Amygdala (tissue), 56 donors: ENCODE measurements around the gene PAPOLG.
A peak's percentile ranks its signal among the peaks of the same experiment; 100 is the strongest.

Experiments used
- DNase-seq, 56 donors: peaks; one replicate each; lab custom pipeline; 2025; lab: John Stamatoyannopoulos, UW

PAPOLG gene

DNA sequence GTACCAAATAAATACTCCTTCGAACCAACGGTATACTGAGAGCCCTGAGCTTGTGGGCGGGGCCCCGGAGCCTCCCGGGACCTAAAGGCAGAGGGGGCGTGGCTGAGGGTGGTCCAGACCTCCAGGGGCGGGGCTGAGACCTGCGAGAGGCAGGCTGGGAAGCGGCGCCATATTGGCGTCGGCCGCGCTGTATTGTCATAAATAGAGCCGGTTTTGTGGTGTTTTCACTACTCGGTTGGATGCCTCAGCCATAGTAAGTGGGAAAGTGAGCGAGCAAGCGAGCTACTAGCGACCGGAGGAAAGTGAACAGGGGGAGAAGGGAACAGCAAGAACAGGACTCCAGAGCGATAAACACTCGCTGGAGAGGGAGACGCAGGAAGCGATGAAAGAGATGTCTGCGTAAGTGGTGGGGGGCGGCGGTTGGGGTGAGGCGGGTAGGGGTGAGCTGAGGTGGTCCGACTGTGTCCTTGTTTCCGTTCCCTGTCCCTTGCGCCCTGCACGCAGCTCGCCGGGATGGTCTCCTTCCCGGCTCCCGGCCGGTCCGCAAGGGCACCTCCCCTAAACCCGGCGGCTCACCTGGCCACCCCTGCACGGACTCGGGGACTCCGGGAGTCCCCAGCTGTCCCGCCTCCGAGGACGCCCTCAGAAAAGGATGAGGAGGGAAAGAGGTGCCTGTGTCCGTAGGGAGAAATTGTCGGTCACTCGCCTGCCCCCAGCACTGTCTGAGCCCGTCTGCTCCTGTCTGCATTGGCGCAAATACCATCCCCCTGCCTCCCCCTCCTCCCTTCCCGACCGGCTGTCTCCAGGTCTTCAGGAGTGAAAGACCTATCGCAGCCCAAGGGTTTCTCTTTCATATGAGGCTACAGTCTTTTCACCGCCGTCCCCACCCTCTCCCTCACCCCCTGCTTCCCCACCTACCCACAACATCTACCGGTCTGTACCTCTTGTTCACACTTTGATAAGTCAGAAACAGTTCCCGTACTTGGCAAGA is at the start of gene PAPOLG:
TSS of gene PAPOLG (plus strand) at position 172 of the 991 bp plus-strand sequence. CDS start at position 383, 211 bp downstream.
- peak; percentile 10 to 95 (median 82) for DNase-seq

DNA sequence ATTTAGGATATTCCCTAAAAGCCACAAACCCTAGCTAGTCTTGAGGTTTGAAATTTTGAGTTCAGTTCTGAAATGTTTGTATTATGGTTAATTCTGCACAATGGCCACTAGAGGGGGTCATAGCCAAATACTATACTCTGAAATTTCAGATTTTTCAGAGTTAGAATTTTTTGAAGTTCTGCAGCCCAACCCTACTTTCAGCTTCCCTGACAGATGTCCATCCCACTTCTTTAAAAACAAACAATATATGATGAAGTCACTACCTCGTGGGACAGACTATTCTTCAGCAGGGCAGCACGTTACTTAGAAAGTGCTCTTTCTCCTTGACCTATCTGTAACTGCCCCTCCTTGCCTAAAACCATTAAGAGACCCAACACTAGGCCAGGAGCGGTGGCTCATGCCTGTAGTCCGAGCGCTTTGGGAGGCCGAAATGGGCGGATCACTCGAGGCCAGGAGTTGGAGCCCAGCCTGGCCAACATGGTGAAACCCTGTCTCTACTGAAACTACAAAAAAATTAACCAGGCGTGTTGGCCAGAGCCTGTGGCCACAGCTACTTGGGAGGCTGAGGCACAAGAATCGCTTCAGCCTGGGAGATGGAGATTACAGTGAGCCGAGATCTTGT is 48.2 kb upstream of the PAPOLG start:
- no peak for DNase-seq

DNA sequence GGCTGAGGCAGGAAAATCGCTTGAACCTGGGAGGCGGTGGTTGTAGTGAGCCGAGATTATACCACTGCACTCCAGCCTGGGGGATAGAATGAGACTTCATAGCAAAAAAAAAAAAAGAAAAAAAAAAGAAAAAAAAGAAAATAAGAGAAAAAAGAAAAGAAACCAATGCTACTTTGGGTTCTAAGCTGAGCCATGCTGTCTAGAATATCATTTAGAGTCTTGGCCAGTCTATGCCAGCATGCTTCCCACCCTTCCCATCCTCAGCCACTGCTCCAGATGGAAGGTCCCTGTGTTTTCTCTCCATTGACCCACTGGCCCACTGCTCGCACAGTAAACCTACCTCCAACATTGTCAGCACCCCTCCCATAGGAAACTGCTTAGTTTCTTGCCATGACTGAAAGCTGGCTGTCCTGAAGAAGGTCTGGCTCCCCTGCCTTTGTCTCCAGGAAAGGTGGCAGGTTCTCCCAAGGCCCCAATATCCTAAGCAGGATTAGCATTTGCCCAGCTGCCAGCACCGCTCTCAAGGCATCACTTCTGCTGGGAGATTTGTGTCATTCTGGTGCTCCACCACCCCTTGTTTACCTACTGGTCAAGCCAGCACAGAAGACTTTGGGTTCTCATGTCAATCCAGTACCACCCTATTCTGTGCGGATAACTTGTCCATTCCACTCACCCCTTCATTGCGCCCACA is 47.3 kb upstream of the PAPOLG start:
- DNase-seq: no peak

DNA sequence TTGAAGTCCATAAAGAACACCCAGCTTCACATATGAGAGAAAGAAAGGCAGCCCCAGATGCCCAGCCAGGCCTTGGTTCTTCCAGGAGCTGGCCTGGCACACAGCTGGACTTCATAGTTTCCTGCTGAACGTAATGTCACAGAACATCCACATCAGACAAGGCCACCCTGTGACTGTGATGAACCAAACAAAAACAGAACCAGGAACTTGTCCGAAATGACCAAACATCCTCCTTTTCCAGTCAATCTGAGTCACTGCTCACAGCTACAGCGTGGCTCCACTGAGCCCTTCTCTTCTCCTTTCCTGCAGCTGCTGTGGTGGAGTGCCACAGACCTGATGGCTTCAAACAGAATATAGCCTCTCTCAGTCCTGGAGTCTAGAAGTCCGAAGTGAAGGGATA is 45.4 kb upstream of the PAPOLG start:
- DNase-seq: peak in 20 of 56 donors; percentile 1 to 39 (median 7)

DNA sequence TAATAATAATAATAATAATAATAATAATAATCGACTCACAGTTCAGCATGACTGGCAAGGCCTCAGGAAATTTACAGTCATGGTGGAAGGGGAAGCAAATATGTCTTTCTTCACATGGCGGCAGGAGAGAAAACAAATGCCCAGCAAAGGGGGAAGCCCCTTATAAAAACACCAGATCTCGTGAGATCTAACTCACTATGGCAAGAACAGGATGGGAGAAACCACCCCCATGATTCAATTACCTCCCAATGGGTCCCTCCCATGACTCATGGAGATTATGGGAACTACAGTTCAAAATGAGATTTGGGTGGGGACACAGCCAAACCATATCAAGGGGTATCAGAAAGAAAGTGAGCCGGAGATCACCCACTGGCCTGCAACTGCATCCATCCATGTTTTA is 40.5 kb upstream of the PAPOLG start:
- no peak for DNase-seq

DNA sequence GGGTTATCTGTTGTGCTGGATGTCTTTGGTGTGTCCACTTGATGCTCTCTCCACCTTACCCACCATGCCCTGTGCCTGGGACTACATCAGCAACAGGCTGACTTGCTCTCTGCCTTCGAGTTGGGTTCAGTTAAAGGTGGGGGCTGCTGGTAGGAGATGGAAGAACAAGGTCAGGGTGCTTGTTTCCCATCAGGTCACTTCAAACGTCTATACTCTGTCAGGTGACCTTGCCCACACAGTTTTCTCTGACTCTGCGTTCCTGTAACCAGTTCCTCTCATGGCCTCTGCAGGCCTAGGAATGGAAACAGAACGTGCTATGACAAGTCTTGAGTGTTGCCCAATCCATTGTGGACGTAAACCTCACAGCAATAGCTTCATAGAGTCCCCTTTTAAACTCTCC is 38.4 kb upstream of the PAPOLG start:
- DNase-seq: peak in 10 of 56 donors; percentile 1 to 35 (median 6)

DNA sequence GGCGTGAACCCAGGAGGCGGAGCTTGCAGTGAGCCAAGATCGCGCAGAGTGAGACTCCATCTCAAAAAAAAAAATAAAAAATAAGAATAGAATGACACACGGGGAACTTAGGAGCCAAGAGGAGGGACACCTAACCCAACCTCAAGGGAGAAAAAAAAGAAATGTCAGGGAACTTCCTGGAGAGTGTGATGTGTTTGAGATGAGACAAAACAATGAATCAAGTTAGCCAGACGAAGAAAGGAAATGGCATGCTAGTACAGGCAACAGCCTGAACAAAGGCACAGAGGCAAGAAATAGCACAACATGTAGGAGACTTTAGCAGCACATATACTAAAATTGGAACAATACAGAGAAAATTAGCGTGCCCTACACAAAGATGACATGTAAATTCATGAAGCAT is 36.7 kb upstream of the PAPOLG start:
- no peak for DNase-seq

DNA sequence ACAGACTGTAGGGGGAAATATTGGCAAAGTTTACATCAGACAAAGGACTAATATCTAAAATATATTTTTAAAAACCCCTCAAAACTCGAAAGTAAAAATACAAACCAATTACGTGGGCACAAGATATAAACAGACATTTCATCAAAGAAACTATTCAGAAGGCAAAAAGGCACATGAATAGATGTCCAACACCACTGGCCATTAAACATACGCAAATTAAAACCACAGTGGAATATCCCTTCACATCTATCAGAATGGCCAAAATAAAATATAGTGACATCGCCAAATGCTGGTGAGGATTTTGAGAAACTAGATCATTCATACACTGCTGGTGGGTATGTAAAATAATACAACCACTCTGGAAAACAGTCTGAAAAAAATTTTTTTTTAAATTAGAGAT is 30.6 kb upstream of the PAPOLG start:
- DNase-seq: no peak

DNA sequence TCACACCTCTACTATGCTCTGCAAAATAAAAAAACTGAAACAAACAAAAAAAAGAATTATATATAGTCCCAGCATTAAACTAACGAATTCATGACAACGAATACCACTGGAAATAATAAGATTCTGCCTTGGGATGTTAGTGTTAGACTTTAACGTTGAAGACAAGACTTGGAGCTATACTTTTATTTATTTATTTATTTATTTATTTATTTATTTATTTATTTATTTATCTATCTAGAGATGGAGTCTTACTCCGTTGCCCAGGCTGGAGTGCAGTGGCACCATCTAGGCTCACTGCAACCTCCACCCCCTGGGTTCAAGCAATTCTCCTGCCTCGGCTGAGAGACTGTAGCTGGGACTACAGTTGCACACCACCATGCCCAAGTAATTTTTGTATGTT is 27.2 kb upstream of the PAPOLG start:
- no peak for DNase-seq

DNA sequence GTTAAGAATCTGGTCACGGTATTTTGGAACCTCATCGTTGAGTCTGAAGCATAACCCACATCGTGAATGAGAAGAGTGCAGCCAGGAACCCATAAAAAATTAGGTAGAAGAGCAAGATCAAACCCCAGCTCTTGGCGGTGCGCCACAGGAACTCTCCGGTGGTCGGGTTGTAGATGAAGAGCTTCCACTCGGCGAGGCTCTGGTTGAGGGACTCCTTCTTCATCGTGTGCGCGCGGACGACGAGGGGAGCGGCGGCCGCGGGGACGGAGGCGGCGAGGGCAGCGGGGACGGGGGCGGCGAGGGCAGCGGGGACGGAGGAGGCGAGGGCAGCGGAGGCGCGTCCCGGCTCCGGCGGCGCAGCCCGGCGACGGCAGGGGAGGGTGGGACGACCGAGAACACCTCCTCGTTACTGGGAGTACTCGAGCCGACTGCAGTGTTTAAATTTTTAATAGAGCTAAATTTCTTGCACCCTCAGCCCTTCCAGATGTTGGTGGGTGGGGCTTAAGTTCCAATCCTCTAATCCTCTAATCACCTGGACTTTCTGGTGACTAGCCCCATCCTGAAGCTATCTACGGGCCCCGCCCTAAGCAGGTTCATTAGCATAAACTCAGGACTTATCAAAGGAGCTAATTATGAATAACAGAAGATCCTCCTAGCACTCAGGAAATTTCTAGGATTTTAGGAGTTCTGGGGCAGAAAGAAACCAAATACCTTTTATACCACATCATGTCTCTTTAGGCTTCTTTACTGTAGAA is 20.4 kb upstream of the PAPOLG start:
- DNase-seq: peak in 2 of 56 donors; percentile 3

DNA sequence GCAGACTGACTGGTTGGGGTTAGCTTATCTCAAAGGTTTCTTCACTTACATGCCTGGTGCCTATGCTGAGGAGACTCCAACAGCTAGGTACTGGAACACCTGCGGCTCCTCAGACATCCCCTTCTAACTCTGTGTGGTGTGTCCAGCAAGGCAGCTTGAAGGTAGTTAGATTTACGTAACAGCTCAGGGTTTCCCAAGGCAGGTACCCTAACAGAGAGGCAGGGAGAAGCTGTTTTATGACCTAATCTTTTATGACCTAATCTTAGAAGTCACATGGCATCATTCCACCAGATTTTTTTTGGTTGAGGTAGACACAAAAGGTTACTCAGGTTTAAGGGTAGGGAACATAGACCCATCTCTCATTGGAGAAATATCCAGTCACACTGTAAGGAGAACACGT is 17.4 kb upstream of the PAPOLG start:
- no peak for DNase-seq

DNA sequence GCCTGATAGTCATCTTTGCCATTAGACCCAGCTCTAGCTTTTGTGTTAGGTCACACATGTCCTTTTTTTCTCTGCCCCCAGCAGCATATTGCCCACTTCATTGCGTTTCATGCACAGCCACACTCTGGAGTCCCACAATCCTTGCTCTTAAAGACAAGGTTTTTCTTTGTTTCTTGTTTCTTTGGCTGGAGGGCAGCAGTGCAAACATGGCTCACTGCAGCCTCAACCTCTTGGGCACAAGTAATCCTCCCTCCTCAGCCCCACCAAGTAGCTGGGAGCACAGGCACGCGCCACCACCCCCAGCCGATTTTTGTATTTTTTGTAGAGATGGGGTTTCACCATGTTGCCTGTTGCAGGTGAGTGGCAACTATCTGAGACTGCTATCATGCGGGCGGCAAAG is 16.9 kb upstream of the PAPOLG start:
- no peak for DNase-seq

DNA sequence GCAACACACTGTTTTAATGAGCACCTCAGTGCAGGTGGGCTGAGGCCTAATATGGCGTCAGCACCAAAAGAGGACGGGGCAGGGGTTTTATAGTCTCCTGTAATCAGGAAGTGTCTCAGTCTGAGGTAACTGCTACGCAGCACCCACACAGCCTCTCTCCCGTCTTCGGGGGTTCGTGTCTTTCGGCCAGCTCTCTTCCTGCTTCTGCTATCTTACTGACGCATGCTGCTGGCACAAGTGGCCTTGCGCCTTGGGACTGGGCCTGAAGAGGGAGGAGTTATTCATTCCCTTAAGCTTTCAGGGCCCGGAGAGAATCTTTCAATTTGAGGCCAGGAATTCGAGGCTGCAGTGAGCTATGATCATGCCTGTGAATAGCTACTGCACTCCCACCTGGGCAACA is 14.5 kb upstream of the PAPOLG start:
- peak in 1 of 56 donors; percentile 12 for DNase-seq

DNA sequence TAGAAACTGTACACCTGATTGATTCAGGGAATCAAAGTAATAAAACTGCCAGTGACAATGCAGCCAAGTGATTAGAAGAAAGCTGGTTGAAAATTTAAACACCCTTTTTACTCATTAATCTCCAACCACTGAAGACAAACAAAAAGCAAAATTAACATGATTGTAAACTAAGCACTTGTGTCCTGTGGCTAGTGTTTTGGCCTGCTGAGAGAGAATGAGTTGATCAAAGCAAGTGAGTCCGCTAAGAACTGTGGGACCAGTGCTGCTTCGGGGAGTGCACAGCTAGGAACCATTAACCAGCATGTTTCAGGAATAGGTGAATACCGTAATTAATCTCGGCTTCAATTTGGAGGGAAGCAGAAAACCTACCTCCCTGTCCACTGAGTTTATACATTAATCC is 13.6 kb upstream of the PAPOLG start:
- DNase-seq: no peak

DNA sequence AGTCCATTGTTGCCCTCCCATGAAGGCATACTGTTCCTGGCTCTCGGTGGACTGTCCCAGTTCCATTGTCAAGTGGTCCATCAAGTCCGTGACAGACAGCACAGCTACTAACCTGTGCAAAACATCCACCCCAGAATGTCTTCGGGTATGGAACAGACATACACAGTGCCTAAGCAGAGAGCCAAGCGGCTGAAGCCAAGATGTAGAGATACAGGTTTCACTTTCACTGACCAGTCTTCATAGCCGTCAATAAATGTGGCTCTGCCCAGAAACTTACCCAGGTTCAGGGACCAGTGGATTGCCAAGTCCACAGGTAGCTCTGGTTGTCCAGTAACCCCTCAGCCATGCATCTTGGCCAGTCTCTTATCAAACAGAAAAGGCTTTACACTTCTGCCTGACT is 10.7 kb upstream of the PAPOLG start:
- no peak for DNase-seq

DNA sequence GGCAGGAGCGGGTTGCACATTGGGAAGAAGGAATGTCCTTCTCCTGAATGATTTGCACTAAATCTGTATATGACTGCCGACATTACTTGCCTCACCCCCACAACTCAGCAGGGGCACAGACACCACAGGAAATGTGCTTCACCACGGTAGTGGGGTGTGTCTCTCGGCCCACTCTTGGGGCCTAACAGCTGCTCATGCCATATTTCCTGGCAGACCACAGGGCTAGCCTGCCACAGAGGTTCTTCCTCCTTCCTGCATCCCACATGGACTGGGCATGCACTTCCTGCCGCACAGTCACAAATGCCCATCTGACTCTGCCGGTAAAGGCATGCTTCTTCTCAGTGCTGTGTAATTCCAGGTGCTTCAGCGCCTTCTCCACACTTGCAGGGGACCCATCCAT is 10.3 kb upstream of the PAPOLG start:
- DNase-seq: peak in 3 of 56 donors; percentile 5 to 11 (median 6)

DNA sequence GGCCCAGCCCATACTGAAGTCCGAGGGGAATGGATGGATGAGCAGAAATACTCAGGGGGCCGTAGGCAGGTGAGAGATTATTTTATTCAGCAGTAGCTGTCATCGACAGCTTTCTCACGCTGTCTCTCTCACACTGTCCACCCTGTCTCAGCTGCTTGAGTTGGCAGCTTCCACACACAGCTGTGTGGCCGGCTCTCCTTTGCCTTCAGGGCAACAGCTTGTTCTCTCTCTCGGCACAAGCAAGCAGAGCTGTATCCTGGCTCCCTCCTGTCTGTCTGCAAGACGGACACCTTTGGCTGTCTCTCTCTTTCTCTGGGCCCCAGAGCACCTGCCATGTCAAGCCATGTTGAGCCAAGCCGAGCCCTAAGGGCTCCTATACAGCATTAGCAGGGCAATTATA is 9.8 kb upstream of the PAPOLG start:
- no peak for DNase-seq

DNA sequence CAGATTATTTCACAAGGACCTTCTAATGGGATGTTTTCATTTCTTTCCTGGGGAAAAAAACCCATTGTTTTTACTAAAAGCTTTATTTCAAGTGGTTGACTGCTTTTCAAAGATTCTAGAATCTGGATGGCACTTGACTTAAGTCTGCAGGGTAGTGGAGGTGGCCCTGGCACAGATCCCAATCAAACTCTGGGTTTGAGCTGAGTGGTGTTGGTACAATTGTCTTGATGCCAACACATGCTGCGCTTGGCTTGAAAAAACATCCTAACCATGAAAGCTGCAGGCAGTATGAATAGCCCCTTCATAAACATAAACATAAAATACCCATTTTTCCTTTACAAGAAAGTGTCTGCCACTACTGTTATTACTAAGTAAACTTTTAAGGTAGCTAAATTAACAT is 3.6 kb downstream of the PAPOLG start:
- DNase-seq: peak in 4 of 56 donors; percentile 2 to 54 (median 3)

DNA sequence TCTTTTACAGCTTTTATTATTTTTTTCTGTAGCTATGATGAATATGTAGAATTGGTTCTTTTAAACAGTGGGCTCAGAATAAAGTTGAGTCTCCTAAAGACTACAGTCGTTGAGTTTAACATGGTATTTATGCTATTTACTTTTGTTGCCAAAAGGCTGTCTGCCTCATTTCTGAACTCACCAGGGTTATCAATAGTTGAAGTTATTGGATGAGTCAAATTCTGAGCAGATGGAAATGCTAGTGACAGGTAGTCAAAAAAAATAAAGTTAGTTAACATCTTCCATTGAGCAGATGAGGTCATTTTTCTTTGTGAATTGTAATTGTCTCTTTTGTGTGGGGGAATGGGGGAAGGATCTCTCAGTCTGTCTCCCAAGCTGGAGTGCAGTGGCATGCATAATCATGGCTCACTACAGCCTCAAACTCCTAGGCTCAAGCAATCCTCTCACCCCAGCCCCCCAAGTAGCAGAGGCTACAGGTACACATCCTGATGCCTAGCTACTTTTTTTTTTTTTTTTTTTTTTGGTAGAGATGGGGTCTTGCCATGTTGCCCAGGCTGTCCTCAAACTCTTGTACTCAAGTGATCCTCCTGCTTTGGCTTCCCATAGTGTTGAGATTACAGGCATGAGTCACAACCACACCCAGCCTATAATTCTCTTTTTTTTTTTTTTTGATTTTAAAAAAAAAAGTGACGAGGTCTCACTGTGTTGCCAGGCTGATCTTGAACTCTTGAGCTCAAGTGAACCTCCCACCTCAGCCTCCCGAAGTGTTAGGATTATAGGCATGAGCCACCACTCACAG is 8.9 kb downstream of the PAPOLG start:
- no peak for DNase-seq

DNA sequence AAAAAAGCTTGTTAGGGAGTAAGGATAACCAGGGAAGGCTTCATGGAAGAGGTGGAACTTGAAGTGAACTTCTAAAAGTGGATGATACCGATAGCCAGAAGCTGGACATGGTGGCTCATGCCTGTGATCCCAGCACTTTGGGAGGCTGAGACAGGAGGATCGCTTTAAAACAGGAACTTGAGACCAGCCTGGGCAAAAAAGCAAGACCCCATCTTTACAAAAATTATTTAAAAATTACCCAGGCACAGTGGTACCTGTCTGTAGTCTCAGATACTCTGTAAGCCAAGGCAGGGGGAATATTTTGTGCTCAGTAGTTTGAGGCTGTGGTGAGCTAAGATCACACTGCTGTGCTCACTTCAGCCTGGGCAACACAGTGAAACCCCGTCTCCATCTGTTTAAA is 10.2 kb downstream of the PAPOLG start:
- DNase-seq: no peak
